Type B pancreatic cell (in vitro differentiated cells): Measurements from ENCODE around the gene NR1I2. TPM values are rescaled to one million over a fixed set of nuclear protein-coding genes. Genes with fewer than 3 reads are reported as not detected.
A peak's percentile ranks its signal among the peaks of the same experiment; 100 is the strongest.

Experiments
- DNase-seq: peaks from one replicate; pipeline ENCODE4 v3.0.0; 2021; ENCODE audit warnings: mixed read lengths; ENCODE audit not compliant: unreplicated experiment; ENCODE audit errors: extremely low spot score
- H3K27ac Mint-ChIP-seq: 2 replicates; pipeline ENCODE4 v1.8.0; 2021; ENCODE audit warnings: mild to moderate bottlenecking, mixed read lengths
- H3K27me3 Mint-ChIP-seq: 2 replicates; pipeline ENCODE4 v1.8.0; 2021; ENCODE audit warnings: mixed read lengths
- H3K36me3 Mint-ChIP-seq: 2 replicates; pipeline ENCODE4 v1.8.0; 2021; ENCODE audit warnings: mixed read lengths
- H3K4me1 Mint-ChIP-seq: one replicate; pipeline ENCODE4 v1.8.0; 2021; ENCODE audit warnings: mixed read lengths; ENCODE audit not compliant: unreplicated experiment
- H3K4me3 Mint-ChIP-seq: 2 replicates; pipeline ENCODE4 v1.8.0; 2021; ENCODE audit warnings: mild to moderate bottlenecking, mixed read lengths
- H3K9me3 Mint-ChIP-seq: 2 replicates; pipeline ENCODE4 v1.8.0; 2021; ENCODE audit warnings: mixed read lengths
- CTCF ChIP-seq: fragments of 200-600 bp; sonication (generic); conservative IDR thresholded peaks from 2 replicates; pipeline ENCODE4 v1.5.0; 2021; ENCODE audit warnings: antibody characterized with exemption, mild to moderate bottlenecking
- total RNA-seq: library from RNA; stranded (reverse); gene quantifications from 2 replicates; pipeline ENCODE4 v1.2.1, GENCODE V29; 2021; ENCODE audit warnings: low replicate concordance

The NR1I2 gene
- total RNA-seq, 1 donor from 2014 or later, result 0.65 TPM

GRCh38 chr3:119831022-119831421, 49.1 kb downstream of the NR1I2 start:
- no peak for TF ChIP-seq CTCF
- no peaks in the 10 kb centered on the region for H3K9me3 Mint-ChIP-seq
- H3K27ac Mint-ChIP-seq, result no peak overlapping the region
- peaks cover 21% of the 10 kb centered on the region for H3K36me3 Mint-ChIP-seq
- no peaks in the 10 kb centered on the region for H3K27me3 Mint-ChIP-seq
- no peak overlapping the region for H3K4me3 Mint-ChIP-seq
- DNase-seq, result no peak
- peaks cover 23% of the 10 kb centered on the region for H3K4me1 Mint-ChIP-seq

DNA sequence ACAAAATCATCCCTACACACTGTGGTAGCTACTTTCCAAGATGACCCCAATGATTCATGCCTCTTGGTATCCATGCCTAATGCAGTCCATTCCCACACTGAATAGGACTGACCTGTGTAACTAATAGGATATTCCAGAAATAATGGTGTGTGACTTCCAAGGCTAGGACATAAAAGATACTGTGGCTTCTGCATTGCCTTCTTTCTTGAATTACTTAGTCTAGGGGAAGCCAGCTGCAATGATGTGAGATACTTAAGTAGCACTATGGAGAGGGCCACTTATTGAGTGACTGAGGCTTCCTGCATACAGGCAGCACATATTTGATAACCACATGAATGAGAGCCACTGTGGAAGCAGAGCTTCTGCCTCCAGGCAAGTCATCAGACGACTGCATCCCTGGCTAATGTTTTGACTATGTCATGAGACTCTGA, 50.1 kb downstream of the NR1I2 start:
- Mint-ChIP-seq H3K4me1 (peaks cover 20% of the 10 kb centered on the region), H3K27ac (peak overlapping the region; percentile 46), H3K36me3 (peaks cover 20% of the 10 kb centered on the region), H3K4me3 (no peak overlapping the region), H3K9me3 (no peaks in the 10 kb centered on the region), H3K27me3 (no peaks in the 10 kb centered on the region)
- no peak for DNase-seq
- TF ChIP-seq CTCF, result no peak

DNA sequence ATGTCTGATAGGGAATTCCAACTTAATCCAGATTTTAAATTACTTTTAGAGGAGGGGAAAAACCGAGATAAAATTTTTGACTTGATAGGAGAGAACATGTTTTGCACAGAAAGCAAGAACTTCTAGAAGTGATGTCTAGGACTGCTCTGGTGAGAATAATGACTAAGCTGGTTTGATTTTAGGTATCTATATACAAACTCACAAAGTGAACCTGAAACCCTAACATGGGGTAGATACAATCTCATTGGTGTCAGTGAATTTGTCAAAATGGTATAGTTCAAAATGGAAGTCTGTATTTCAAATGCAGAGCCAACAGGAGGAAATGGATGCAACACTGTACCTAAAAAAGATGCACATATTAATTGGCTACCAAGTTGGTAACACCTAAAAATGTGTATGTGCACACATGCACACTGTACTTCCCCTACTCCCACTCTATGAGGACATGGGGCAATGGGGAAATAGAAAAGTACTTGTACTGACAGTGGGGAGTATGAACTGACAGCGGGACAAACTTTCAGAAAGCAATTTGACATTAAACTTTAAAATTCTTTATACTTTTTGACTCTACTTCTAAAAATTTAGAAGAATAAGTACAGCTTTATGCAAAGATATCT, 53.0 kb downstream of the NR1I2 start:
- Mint-ChIP-seq H3K27ac (no peak overlapping the region), H3K9me3 (no peaks in the 10 kb centered on the region), H3K27me3 (no peaks in the 10 kb centered on the region), H3K36me3 (peaks cover 11% of the 10 kb centered on the region), H3K4me3 (no peak overlapping the region), H3K4me1 (peaks cover 13% of the 10 kb centered on the region)
- no peak for DNase-seq
- no peak for TF ChIP-seq CTCF

GRCh38 chr3:119835556-119835955, 53.7 kb downstream of the NR1I2 start:
- Mint-ChIP-seq H3K27me3 (no peaks in the 10 kb centered on the region), H3K9me3 (no peaks in the 10 kb centered on the region), H3K4me1 (peaks cover 13% of the 10 kb centered on the region)

DNA sequence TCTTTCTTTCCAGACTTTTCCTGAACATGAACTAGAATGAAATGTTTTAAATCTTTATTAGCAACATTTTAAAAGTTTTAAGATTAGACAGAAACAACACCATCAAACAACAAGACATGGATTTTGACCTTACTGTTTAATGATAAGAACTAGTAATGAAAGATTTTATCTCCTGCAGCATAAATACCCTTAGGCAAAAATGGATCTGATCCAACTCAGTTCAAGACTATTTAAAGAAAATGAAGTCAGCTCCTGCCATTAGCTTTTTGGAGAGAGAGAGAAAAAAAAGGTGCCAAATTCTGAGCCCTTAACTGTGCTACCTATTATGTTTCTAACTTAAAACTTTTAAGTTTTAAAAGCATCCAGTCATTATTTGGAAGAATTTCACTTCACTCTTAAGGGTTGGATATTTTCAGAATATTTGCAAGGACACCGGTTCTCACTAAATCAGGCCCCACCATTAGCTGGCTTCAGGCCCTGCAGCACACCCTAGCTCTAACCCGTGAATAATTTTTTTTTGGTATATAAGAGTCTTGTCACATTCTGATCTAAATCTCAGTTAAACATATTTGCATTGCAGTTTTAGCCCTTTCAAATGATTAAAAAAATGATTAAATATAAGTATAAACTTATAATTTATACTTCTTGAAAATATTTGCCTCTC, 60.0 kb downstream of the NR1I2 start:
- no peaks in the 10 kb centered on the region for H3K9me3 Mint-ChIP-seq
- H3K36me3 Mint-ChIP-seq, result peaks cover 40% of the 10 kb centered on the region
- H3K4me1 Mint-ChIP-seq, result no peaks in the 10 kb centered on the region
- no peak for DNase-seq
- H3K27ac Mint-ChIP-seq, result no peak overlapping the region
- no peak overlapping the region for H3K4me3 Mint-ChIP-seq
- TF ChIP-seq CTCF, result no peak
- no peaks in the 10 kb centered on the region for H3K27me3 Mint-ChIP-seq

More at GRCh38 chr3:119835556-119835955, 53.7 kb downstream of the NR1I2 start:
- TF ChIP-seq CTCF, result no peak
- Mint-ChIP-seq H3K36me3 (peaks cover 14% of the 10 kb centered on the region), H3K4me3 (no peak overlapping the region), H3K27ac (no peak overlapping the region)
- DNase-seq, result no peak
